Measurements from ENCODE around the gene TMEM125.
A peak's percentile ranks its signal among the peaks of the same experiment; 100 is the strongest.

Gene TMEM125

DNA sequence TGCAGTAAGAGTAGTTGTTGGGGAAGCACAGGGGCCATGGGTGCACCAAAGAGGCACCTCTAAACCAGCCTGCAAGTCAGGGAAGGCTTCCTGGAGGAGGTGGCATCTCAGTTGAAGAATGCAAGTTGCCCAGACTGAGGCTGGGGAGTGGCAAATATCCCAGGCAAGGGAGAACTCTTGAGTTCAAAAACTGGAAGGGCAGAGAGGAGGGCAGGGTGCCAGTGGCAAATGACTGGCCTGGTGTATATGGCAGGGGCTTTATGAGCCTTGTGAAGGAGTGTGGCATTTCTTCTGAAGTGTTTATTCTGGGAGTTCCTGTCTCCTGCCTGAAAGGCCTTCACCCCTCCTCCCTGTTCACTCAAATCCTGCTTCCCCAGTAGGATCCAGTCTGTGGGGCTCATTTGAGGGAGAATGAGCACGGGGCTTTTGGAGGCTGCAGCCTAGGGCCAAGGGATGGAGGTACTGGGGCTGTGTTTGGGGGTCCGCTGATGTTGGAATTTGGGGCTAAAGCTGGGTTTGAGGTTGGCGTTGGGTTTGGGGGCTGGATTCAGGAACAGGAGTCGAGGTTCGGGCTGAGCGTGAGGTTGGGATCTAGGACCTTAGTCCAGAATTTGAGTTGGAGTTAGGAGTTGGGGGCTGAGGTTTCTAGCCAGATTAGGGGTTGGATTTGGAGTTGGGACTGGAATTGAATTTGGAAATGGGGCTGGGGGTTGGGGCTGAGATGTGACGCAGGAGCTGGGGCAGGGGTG is at the start of gene TMEM125:
TSS of gene TMEM125 (plus strand) at position 357 of the 749 bp plus-strand sequence. CDS start 2,740 bp downstream, outside the sequence.
- no peak for DNase-seq

- no peak for DNase-seq
These were observed 48.6 kb upstream of the TMEM125 start for GRCh38 chr1:43220905-43221778.

GRCh38 chr1:43221797-43222196 is 48.0 kb upstream of the TMEM125 start:
- DNase-seq: no peak

DNA sequence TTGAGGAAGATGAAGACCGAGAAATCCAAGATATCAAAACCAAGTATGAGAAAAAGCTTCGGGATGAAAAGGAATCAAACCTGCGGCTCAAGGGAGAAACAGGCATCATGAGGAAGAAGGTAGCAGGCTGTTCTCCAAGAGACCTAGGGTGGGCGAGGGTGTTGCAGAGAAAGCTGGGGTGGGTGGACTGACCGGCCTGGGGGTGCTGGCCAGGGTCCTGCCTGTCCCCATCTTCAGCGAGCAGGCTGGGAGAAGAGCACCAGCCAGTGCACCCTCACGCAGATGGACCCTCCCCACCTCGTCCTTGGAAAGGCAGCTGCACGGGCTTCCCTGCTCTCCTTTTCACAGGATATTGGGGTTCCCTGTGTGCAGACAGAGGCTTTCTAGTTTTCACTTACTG is 46.9 kb upstream of the TMEM125 start:
- no peak for DNase-seq

DNA sequence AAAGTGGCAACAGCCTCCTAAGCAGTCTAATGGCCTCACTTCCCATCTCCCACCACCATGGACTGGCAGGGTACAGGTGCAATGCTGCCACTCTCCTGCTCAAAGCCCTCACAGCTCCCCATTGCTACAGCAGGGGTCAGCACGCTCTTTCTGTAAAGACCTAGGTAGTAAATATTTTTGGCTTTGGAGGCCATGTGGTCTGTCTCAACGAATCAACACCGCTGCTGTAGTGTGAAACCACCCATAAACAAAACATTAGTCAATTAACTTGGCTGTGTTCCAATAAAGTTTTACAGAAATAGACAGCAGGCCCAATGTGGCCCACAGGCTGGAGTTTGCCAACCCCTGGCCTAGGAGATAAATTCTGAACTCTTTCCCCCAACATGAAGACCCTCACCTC is 44.6 kb upstream of the TMEM125 start:
- DNase-seq: no peak

- DNase-seq: peak; percentile 91
These were observed 42.5 kb upstream of the TMEM125 start for GRCh38 chr1:43227143-43227764.

DNA sequence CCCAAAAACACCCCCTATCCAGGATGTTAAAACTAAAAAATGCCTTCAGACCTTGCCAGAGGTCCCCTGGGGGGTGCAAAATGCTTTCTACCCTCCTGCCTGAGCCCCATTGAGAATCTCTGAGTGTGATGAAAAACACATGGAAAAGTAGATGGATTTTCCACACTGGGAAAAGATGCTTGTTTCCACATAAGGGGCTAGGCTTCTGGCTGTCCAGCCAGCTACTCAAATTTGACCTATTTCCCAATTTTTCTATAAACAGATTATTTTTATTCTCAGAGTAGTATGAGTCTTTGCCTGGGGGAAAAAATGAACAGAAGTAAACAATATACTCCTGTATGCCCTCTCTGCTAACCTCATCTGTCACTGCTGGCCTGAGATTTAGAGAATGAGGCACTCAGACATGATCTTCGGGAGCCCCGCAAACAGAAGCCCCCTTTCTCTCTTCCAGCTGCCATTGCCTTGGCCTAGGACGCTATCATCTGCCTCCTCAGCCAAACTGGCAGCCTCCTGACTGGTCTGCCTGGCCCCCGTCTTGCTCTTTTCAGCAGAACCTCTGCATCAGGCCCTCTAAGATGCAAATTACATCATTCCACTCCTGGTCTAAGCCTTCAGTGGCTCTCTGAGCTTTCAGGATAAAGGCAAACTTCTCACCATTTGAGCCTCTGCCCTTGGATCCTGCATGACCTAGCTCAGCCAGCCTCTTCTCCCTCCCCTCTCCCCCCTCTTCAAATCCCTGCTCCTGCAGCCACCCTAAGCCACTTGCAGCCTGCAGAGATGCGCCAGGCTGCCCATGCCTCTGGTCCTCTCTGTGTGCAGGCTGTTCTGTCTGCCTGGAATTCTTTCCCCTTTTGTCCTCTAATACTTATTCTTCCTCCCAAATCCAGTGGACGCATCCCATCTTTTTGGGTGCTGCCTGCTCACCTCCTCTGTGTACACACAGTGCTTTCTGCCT is 39.7 kb upstream of the TMEM125 start:
- DNase-seq: no peak

DNA sequence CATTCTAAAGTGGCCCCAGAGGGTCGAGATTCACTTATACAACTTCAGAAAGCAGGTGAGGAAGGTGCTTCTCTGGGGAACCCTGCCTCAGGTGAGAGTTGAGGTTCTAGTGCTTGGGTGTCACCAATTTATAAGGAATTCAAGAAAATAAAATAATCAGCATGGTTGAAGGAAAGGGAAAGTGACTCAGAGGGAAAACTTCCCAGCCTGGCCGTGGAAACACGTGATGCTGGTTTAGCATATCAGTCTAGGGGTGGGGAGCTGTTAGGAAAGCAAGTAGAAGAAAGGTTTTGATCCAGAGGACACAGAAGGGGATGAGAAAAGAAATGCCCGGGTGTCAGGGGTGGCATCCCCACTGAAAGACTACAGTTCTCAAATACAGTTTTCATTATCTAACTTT is 37.7 kb upstream of the TMEM125 start:
- DNase-seq: no peak

- DNase-seq: no peak
These were observed 37.3 kb upstream of the TMEM125 start for GRCh38 chr1:43232482-43232881.

DNA sequence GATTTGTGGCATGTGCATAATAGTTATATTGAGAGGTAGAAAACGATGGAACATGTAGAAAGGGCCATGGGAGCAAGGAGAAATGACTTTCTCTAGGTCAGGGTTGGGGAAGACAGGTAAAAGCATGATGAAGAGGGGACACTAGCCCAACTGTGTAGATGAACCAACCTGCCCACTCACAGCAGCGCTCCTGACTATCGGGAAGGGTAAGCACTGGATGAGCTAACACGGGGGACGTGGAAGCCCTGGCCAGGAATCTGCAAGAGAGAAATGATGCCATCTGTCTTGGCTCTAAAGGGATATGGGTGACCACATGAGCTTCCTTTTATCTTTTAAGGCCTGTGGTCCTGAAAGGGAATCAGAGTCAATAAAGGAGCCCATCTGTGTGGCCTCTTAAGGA is 36.2 kb upstream of the TMEM125 start:
- DNase-seq: no peak

GRCh38 chr1:43234267-43234666 is 35.5 kb upstream of the TMEM125 start:
- DNase-seq: no peak

GRCh38 chr1:43235040-43235439 is 34.7 kb upstream of the TMEM125 start:
- no peak for DNase-seq

DNA sequence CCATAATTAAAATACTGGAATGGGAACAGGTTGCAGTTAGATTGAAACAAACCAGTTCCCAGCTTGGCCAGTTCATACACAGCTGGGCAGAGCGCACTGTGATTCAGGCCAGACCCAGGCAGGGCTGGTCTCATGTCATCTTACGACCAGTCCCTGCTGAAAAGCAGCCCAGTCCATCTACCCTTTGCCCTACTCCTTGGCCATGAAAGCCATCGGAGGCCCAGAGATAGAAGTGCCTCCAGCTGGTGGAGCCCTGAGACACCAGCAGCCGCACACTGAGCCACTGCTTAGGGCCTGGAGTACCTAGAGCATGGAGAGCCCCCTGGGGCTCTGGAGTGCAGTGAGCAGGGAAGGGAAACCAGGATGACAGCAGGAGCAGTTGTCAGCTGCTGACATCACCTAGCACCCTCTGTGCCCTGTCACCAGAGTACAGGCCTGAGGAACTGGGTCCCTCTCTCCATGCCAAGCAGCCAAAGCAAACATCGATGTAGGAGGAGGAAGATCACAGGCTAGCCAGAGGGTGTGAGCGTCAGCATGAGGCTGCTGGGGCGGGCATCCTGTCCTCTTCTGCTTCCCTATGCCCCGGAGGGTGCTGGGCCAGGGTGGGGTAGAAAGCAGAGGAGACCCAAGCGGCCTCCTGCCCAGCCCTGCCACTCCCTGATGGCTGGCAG is 34.2 kb upstream of the TMEM125 start:
- no peak for DNase-seq

- no peak for DNase-seq
These were observed 32.7 kb upstream of the TMEM125 start for GRCh38 chr1:43237121-43237520.

DNA sequence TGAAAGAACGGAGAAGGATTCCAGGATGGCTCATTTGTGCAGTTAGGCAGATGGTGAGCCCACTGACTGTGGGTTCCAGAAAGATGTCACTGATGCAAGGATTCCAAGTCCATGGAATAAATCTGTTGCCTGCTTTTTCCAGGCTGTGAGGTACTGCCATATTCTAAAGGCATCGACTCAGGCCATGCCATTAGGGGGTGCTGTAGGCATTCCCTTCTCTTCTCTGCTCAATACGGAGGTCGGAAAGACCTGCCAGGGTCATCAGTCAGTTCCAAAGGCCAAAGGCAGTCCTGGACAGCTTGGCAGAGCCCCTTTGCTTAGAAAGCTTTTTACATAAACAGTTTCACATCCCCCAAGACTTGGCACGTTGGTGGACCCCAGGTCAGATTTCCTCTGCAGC is 31.7 kb upstream of the TMEM125 start:
- peak; percentile 54 for DNase-seq

- no peak for DNase-seq
These were observed 30.8 kb upstream of the TMEM125 start for GRCh38 chr1:43238991-43239469.

- DNase-seq: no peak
These were observed 30.3 kb upstream of the TMEM125 start for GRCh38 chr1:43239484-43239883.

GRCh38 chr1:43241413-43241836 is 28.4 kb upstream of the TMEM125 start:
- no peak for DNase-seq

DNA sequence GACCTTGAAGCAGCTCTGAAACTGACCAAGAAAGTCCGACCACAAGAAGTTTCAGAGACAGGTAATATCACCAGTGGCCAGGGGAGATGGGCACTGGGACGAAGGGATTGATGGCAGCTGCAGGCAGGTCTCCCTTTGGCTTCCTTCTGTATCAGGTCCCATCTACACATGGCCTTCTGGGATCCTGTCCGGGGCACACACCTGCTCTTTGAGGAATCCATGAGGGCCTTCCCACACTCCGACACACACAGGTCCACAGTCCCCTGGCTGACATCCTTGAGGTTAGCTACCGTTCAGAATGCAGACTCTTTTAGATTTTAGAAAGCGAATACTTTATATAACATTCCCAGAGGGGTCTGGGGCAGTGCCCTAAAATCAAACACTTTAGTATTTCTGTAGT is 26.5 kb upstream of the TMEM125 start:
- no peak for DNase-seq

DNA sequence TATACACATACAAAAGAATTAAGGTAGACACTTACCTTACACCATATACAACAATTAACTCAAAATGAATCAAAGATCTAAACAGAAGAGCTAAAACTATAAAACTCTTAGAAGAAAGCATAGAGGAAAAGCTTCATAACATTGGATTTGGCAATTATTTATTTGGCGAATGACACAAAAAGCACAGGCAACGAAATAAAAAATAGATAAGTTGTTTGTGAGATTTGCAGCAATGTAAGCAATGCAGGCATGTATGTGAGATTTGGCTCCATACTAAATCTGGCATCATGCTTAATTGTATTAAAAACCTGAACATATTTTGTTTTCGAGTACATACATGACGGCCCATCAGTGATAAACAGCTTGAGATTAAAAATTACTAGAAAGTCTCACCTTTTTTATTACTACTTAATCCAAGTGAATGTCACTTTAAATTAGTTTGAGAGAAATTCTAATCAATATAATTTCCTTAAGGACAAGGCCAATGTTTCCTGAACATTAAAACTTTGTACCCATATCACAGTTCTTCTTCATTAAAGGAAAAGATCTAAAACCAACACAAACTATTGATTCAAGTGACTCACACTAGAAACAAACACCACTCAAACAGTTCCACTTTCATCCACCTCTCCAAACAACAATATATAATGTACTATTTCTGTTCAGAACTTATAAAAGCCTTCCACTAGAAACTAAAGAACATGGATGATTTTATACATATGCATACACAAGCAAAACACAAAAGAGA is 23.1 kb upstream of the TMEM125 start:
- no peak for DNase-seq

Data from activated CD4-positive, alpha-beta T cell treated with anti-CD3 and anti-CD28 coated beads for 48 hours (primary cell).